Kidney epithelial cell (primary cell): ENCODE results near the gene MB. TPM values are rescaled to one million over a fixed set of nuclear protein-coding genes. Genes with fewer than 3 reads are reported as not detected.

Experiments
- DNase-seq: peaks from one replicate; pipeline ENCODE4 v3.0.0-alpha.2; 2010; ENCODE audit warnings: low read depth
- H3K27me3 ChIP-seq: 2 replicates; pipeline ENCODE4 v1.6.0; 2011; ENCODE audit warnings: low read length; ENCODE audit not compliant: control insufficient read depth, insufficient read depth
- H3K36me3 ChIP-seq: 2 replicates; pipeline ENCODE4 v1.5.1; 2011; ENCODE audit warnings: low read length; ENCODE audit not compliant: control insufficient read depth, insufficient read depth
- H3K4me3 ChIP-seq: 2 replicates; pipeline ENCODE4 v1.5.1; 2011; ENCODE audit warnings: low read depth, mild to moderate bottlenecking, control low read depth, low read length
- total RNA-seq: library from RNA; depleted of rRNA; stranded (reverse); fragments of >200 nt; gene quantifications from 2 replicates; pipeline ENCODE4 v1.2.3, GENCODE V29; 2015
- TF ChIP-seq, protein P1 (sequence below): IDR thresholded peaks from 2 replicates; pipeline ENCODE4 v1.5.1; 2011; ENCODE audit warnings: mild to moderate bottlenecking, moderate library complexity, low read length, control low read depth, inconsistent platforms; ENCODE audit not compliant: insufficient read depth, poor library complexity, severe bottlenecking

MB gene
- total RNA-seq, 1 donor from 2014 or later = not detected

GRCh38 chr22:35642305-35642741, 25.2 kb upstream of the MB start:
- Histone ChIP-seq H3K4me3 (no peak overlapping the region), H3K36me3 (no peaks in the 10 kb centered on the region)

GRCh38 chr22:35641494-35642120, 24.5 kb upstream of the MB start:
- Histone ChIP-seq H3K27me3 (peaks cover 2% of the 10 kb centered on the region), H3K4me3 (no peak overlapping the region), H3K36me3 (no peaks in the 10 kb centered on the region)
- no peak for DNase-seq
- TF ChIP-seq, protein P1, sequence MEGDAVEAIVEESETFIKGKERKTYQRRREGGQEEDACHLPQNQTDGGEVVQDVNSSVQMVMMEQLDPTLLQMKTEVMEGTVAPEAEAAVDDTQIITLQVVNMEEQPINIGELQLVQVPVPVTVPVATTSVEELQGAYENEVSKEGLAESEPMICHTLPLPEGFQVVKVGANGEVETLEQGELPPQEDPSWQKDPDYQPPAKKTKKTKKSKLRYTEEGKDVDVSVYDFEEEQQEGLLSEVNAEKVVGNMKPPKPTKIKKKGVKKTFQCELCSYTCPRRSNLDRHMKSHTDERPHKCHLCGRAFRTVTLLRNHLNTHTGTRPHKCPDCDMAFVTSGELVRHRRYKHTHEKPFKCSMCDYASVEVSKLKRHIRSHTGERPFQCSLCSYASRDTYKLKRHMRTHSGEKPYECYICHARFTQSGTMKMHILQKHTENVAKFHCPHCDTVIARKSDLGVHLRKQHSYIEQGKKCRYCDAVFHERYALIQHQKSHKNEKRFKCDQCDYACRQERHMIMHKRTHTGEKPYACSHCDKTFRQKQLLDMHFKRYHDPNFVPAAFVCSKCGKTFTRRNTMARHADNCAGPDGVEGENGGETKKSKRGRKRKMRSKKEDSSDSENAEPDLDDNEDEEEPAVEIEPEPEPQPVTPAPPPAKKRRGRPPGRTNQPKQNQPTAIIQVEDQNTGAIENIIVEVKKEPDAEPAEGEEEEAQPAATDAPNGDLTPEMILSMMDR = no peak

More at GRCh38 chr22:35642305-35642741, 25.2 kb upstream of the MB start:
- DNase-seq = no peak
- peaks cover 2% of the 10 kb centered on the region for H3K27me3 ChIP-seq
- TF ChIP-seq, protein P1 = no peak

DNA sequence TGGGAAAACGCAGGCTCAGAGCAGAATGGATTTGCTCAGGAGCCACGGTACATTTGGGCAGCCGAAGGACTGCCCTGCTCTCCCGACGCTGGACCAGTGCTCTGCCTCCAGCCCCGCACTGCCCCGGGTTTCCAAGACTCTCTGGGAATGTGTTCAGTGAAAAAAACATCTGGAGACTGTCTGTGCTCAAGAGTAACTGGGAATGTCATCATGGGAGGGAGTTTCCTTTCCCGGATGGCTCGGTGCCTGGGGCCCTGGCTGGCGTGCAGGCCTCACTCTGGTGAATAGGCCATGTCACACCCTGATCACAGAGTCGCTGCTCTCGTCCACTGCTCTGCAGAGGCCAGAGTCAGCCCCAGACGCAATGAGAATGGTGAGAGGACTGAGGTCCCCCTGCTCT, 21.3 kb upstream of the MB start:
- H3K27me3 ChIP-seq = peaks cover 2% of the 10 kb centered on the region
- no peak for DNase-seq
- H3K36me3 ChIP-seq = no peaks in the 10 kb centered on the region
- no peak overlapping the region for H3K4me3 ChIP-seq
- TF ChIP-seq, protein P1 = no peak

- TF ChIP-seq, protein P1 = no peak
Observed at GRCh38 chr22:35638001-35638400, 20.9 kb upstream of the MB start.

GRCh38 chr22:35637254-35637653, 20.1 kb upstream of the MB start:
- TF ChIP-seq, protein P1 = no peak
- H3K4me3 ChIP-seq = no peak overlapping the region
- peaks cover under 1% of the 10 kb centered on the region for H3K27me3 ChIP-seq
- DNase-seq = no peak
- H3K36me3 ChIP-seq = no peaks in the 10 kb centered on the region

More at GRCh38 chr22:35638001-35638400, 20.9 kb upstream of the MB start:
- Histone ChIP-seq H3K36me3 (no peaks in the 10 kb centered on the region), H3K27me3 (peaks cover 2% of the 10 kb centered on the region), H3K4me3 (no peak overlapping the region)
- no peak for DNase-seq
